ENCODE results near the gene GRK2.

GRK2 gene

GRCh38 chr11:67247946-67248550 lies 18.2 kb upstream of the GRK2 start:
- no peak overlapping the region for H3K4me3 ChIP-seq (ENCODE audit: low read depth, low read length)
- in situ Hi-C loops (cut with HindIII; ENCODE audit: low sequenced_read_pairs), result no loop called here
- DNase-seq (ENCODE audit: low read depth, low spot score), result no peak
- no peak for TF ChIP-seq CTCF (IDR thresholded peaks at IDR 0.05; ENCODE audit: low read depth, low read length)

- no peak for DNase-seq (ENCODE audit: low read depth, low spot score)
- in situ Hi-C loops (cut with HindIII; ENCODE audit: low sequenced_read_pairs), result no loop called here
- H3K4me3 ChIP-seq (ENCODE audit: low read depth, low read length), result no peak overlapping the region
- no peak for TF ChIP-seq CTCF (IDR thresholded peaks at IDR 0.05; ENCODE audit: low read depth, low read length)
Observed at GRCh38 chr11:67248653-67249052, 17.6 kb upstream of the GRK2 start.

- in situ Hi-C loops (cut with HindIII; ENCODE audit: low sequenced_read_pairs), result no loop called here
- no peak for TF ChIP-seq CTCF (IDR thresholded peaks at IDR 0.05; ENCODE audit: low read depth, low read length)
- DNase-seq (ENCODE audit: low read depth, low spot score), result no peak
- H3K4me3 ChIP-seq (ENCODE audit: low read depth, low read length), result no peak overlapping the region
Observed at GRCh38 chr11:67250059-67251043, 15.9 kb upstream of the GRK2 start.

- no peak overlapping the region for H3K4me3 ChIP-seq (ENCODE audit: low read depth, low read length)
- peak; percentile 31 for DNase-seq (ENCODE audit: low read depth, low spot score)
- in situ Hi-C loops (cut with HindIII; ENCODE audit: low sequenced_read_pairs), result no loop called here
- no peak for TF ChIP-seq CTCF (IDR thresholded peaks at IDR 0.05; ENCODE audit: low read depth, low read length)
Observed at GRCh38 chr11:67251841-67252240, 14.4 kb upstream of the GRK2 start.

GRCh38 chr11:67252831-67253239 lies 13.4 kb upstream of the GRK2 start:
- DNase-seq (ENCODE audit: low read depth, low spot score), result peak; percentile 50
- TF ChIP-seq CTCF (IDR thresholded peaks at IDR 0.05; ENCODE audit: low read depth, low read length), result peak; percentile 52
- in situ Hi-C loops (cut with HindIII; ENCODE audit: low sequenced_read_pairs), result no loop called here

GRCh38 chr11:67253872-67254624 lies 12.2 kb upstream of the GRK2 start:
- in situ Hi-C loops (cut with HindIII; ENCODE audit: low sequenced_read_pairs), result no loop called here
- TF ChIP-seq CTCF (IDR thresholded peaks at IDR 0.05; ENCODE audit: low read depth, low read length), result no peak
- H3K4me3 ChIP-seq (ENCODE audit: low read depth, low read length), result no peak overlapping the region
- DNase-seq (ENCODE audit: low read depth, low spot score), result no peak

More at GRCh38 chr11:67252831-67253239, 13.4 kb upstream of the GRK2 start:
- no peak overlapping the region for H3K4me3 ChIP-seq (ENCODE audit: low read depth, low read length)

Data from astrocyte of the spinal cord (primary cell).